Measurements from ENCODE around the gene CAGE1.
"Not testable (repeated sequence)": the region's sequence is repeated elsewhere in the genome, so short reads cannot be mapped to it uniquely, and the experiment has no call there.

Gene CAGE1

GRCh38 chr6:7341271-7341670 lies 48.3 kb downstream of the CAGE1 start:
- no peak for DNase-seq (ENCODE audit: low read depth)
- no peak overlapping the region for H3K4me3 ChIP-seq (ENCODE audit: low read depth, low read length)
- no peak for TF ChIP-seq CTCF (IDR thresholded peaks at IDR 0.05; ENCODE audit: control insufficient read depth, extremely low read depth, insufficient read depth)

- DNase-seq (ENCODE audit: low read depth) = not testable (repeated sequence)
Observed at GRCh38 chr6:7339007-7339732, 50.4 kb downstream of the CAGE1 start.

GRCh38 chr6:7338031-7338430 lies 51.5 kb downstream of the CAGE1 start:
- TF ChIP-seq CTCF (IDR thresholded peaks at IDR 0.05; ENCODE audit: control insufficient read depth, extremely low read depth, insufficient read depth) = no peak
- DNase-seq (ENCODE audit: low read depth) = no peak
- H3K4me3 ChIP-seq (ENCODE audit: low read depth, low read length) = no peak overlapping the region

More at GRCh38 chr6:7339007-7339732, 50.4 kb downstream of the CAGE1 start:
- not testable (repeated sequence) for H3K4me3 ChIP-seq (ENCODE audit: low read depth, low read length)

DNA sequence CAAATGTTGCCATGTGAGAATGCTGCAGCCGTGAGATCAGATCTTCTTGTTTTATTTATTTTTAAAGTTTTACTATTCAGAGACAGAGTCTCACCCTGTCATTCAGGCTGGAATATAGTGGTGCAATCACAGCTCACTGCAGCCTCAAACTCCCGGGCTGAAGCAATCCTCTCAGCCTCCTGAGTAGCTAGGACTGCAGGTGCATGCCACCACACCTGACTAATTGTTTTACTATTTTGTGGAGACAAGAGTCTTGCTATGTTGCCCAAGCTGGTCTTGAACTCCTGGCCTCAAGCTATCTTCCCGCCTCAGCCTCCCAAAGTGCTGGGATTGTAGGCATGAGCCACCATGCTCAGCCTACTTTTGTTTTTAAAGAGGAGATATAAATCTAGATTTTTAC lies 54.0 kb downstream of the CAGE1 start:
- H3K4me3 ChIP-seq (ENCODE audit: low read depth, low read length) = no peak overlapping the region
- no peak for TF ChIP-seq CTCF (IDR thresholded peaks at IDR 0.05; ENCODE audit: control insufficient read depth, extremely low read depth, insufficient read depth)
- no peak for DNase-seq (ENCODE audit: low read depth)

- H3K4me3 ChIP-seq (ENCODE audit: low read depth, low read length) = no peak overlapping the region
- TF ChIP-seq CTCF (IDR thresholded peaks at IDR 0.05; ENCODE audit: control insufficient read depth, extremely low read depth, insufficient read depth) = no peak
- no peak for DNase-seq (ENCODE audit: low read depth)
Observed at GRCh38 chr6:7334685-7335084, 54.9 kb downstream of the CAGE1 start.

GRCh38 chr6:7332090-7332745 lies 57.3 kb downstream of the CAGE1 start:
- TF ChIP-seq CTCF (IDR thresholded peaks at IDR 0.05; ENCODE audit: control insufficient read depth, extremely low read depth, insufficient read depth) = no peak
- no peak overlapping the region for H3K4me3 ChIP-seq (ENCODE audit: low read depth, low read length)
- DNase-seq (ENCODE audit: low read depth) = no peak

DNA sequence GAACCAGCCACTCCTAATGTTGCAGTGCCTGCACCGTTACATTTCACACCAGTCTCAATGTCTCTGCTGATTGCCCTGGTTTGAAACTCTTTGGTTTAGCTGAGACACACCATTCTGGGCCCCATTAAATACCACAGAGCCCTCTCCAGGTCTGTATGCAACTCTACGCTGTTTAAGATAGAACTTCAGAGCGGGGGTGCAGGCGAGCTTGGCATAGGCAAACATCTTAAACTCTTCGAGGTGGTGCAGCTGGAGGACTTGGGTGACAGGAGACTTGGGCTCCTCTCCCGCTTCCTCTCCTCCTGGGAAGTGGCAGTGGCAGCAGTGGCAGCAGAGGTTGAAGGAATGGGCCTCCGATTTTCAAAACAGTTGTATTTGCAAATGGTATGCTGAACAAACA lies 58.1 kb downstream of the CAGE1 start:
- no peak for DNase-seq (ENCODE audit: low read depth)
- TF ChIP-seq CTCF (IDR thresholded peaks at IDR 0.05; ENCODE audit: control insufficient read depth, extremely low read depth, insufficient read depth) = no peak
- no peak overlapping the region for H3K4me3 ChIP-seq (ENCODE audit: low read depth, low read length)
